ENCODE results near the gene AOPEP.

GRCh38 chr9:94867281-94867841 lies 140.9 kb downstream of the AOPEP start:
- no peak for TF ChIP-seq EZH2 (IDR thresholded peaks at IDR 0.05; ENCODE audit: borderline replicate concordance, low read length)
- no peak for TF ChIP-seq CTCF (IDR thresholded peaks at IDR 0.05; ENCODE audit: low read length)

All from OCI-LY1 (cell line).